Stimulated activated CD8-positive, alpha-beta memory T cell treated with anti-CD3 and anti-CD28 coated beads, Interleukin-15, amount 100 ng/mL, for 48 hours (primary cell): ENCODE data around the gene TTC34.

ENCODE experiments used
- DNase-seq, 2 donors: peaks; one replicate each; pipeline ENCODE4 v3.0.0-alpha.2; 2020; ENCODE audit warnings: low read depth in 2 of 2

The TTC34 gene

DNA sequence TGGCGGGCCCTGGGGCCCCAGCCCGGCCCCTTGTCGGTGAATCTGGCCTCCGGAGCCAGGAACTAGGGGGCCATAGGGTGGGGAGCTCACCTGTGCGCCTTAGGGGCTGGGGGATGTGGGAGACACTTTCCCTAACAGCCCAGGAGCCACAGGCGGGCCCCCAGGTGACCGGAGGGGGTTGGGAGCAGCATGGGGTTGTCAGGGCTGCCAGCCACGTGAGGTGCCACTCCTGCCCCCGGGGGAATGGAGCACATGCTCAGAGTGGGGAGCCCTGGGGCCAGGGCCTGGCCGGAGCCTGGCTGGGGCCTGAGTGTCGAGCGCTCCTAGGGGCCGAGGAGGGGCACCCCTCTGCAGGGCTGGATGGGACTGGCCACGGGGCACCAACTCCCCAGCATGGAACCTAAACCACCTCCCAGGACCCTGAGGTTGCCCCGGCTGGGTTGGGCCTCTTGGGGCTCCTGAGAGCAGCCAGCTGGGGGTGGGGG lies 195.1 kb downstream of the TTC34 start:
- DNase-seq: no peak

GRCh38 chr1:2605509-2606395 lies 195.7 kb downstream of the TTC34 start:
- no peak for DNase-seq

GRCh38 chr1:2604844-2605508 lies 196.5 kb downstream of the TTC34 start:
- no peak for DNase-seq

GRCh38 chr1:2604156-2604843 lies 197.2 kb downstream of the TTC34 start:
- no peak for DNase-seq

DNA sequence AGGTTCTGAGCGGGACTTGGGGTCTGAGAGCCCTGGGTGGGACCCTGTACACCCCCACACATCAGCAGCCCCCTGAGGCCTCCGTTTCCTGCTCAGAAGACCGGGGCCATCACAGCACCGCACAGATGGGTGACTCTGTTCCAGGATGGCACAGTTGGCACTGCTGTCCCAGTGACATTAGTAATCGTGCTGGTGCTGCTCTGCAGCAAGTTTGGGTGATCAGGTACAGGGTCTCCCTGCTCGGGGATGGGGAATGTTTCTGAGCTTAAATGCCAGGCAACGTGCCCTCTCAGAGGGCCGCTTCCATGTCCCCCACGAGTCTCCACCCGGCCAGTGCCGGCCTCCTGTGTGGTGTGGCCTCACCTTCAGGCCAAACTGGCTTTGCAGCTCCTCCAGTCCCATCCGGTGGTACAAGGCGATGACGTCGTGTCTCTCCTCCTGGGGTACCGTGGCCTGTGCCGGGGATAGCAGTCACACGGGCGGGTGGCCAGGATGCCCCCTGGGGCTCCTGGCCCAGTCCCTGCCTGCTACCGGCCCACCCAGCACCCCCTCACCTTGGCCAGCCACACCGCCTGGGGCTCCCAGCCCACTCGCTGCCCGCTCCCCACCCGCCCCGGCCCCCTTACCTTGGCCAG lies 197.9 kb downstream of the TTC34 start:
- DNase-seq: no peak

GRCh38 chr1:2602866-2603520 lies 198.5 kb downstream of the TTC34 start:
- DNase-seq: no peak

DNA sequence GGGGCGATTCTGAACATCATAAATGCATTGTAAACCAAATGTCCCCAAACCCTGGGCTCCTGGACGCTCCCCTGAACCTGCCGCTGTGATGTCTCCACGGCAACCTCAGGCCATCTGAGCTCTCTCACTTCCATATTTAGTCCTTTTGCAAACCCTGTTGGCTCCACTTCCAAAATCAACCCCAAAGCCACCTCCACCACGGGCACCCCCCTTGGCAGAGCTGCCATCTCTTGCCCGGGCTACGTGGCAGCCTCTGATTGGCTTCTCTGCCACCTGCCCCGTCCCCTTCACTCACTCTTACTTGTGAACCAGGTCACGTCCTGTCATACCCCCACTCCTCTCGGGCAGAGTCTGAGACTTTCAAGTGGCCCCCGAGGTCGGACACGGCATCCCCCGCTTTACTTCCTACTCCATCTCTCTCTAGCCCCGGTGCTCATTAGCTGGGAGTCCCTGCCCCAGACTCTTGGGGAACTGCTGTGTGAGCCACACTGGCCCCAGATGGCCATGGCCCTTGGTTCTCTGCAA lies 199.1 kb downstream of the TTC34 start:
- DNase-seq: no peak

- no peak for DNase-seq
Observed at GRCh38 chr1:2601721-2602303, 199.7 kb downstream of the TTC34 start.

DNA sequence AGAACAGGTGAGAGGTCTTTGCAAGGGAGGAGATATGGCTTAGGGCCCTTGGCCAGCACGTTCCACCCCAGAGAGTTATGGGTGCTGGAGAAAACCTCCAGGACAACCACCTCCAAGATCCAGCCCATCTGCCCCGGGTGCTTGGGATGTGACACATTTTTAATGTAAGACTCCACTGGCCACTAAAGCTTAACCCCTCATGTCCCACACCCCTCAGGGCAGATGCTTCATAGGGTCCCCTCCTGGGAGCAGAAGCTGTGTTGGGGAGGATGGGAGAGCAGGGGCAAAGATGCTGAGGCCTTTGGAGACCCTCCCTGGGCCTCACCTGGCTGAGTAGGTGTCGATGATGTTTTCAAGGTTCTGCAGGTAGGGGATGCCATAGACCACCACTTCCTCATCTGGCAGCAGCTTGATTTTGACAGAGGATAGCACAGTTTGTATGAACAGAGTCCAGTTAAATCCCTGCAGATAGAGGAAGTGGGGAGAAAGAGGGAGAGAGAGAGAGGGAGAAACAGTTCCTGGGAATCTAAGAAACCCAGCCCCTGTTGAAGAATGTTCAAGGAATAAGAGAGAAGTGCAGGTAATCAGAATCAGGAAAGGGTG lies 203.1 kb downstream of the TTC34 start:
- DNase-seq: no peak

DNA sequence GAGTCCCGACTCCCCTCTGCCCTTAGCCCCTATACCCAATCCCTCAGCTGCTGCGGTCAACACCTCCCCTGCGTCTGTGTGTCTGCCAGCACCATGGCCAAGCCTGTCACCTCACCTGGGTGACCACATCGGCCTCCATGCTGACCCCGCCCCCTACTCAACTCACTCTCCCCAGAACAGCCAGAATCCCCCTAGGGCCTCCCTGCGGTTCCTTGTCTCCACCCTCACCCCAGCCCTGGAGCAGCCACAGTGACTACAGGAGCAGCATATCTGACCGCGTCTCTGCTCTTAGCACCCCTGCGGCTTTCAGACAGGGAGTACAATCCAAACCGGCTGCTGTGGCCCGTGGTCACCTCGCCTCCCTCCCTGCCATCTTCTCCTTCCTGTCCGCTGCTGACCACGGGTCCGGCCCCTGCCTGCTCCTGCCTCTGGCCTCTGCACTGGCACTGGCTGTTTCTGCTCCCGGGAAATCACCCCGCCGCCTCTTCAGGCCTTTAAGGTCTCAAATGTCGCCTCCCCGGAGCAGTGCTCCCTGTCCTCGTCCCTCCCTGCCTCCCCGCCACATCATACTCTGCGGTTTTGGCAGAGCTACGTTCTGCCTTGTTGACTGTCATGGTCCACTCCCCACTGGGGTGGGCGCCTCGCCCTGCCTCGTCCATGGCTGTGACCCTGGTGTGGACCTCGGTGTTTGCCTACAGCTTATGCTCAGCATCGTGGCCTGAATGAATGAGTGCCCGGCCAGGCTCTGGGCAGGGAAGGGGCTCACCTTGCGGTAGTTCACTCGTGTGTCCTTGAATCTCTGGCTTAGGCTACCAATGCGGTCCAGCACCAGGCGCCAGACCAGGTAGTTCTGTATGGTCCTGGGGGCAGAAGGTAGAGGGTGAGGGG lies 203.8 kb downstream of the TTC34 start:
- DNase-seq: no peak

GRCh38 chr1:2596530-2597333 lies 204.8 kb downstream of the TTC34 start:
- no peak for DNase-seq

DNA sequence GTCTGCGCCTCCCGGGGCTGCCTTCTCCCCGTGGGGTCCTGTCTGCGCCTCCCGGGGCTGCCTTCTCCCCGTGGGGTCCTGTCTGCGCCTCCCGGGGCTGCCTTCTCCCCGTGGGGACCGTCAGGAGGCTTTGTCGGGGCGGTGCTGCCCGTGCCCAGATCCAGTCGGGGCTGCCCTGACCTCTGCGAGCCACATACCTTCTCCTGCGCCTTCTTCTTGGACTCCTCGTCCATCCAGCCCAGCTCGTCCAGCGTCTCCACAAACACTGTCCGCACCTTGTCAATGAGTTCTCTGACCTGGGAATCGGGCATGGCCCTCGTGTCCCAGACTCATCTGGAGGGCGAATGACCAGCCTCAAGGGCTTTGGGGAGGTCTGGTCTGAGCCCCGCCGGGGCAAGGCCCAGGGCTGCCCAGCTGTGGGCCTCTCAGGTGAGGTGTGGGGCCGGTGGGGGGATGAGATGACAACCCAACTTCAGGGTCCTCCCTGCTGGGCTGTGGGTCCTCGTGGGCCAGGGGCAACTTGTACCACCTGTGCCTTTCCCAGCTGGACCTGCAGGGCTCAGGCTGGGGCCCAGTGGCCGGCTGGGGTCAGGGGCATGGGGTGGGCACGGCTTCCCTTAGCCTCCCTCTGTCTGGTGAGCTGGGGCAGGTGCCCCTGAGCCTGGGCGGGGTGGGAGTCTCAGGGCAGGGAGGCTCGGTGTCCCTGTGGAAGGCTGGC lies 205.5 kb downstream of the TTC34 start:
- no peak for DNase-seq

DNA sequence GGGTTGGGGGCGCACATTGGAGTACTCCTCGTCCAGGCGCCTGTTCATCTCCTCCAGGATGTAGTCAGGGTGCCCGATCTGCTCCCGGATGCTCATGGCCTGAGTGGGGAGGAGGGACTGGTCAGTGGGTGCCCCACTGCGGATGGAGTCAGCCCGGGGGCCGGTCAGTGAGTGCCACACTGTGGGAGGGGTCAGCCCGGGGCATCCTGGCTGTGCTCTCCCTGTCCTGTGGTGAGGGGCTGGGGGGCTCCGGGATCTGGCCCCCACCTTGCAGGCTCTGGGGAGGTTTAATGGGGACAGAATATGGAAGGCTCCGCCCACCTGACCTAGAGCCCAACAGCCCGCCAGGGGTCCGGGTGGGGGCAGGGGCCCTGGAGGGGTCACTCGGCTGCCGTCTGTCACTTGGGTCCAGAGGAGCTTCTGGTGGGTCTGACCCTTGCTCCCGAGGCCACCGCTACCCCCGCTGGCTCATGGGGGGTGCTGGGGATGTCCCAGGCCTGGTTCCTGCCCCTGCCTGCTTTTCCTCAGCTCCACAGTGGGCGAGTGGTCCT lies 206.2 kb downstream of the TTC34 start:
- DNase-seq: no peak

- no peak for DNase-seq
Observed at GRCh38 chr1:2594641-2595131, 206.8 kb downstream of the TTC34 start.

DNA sequence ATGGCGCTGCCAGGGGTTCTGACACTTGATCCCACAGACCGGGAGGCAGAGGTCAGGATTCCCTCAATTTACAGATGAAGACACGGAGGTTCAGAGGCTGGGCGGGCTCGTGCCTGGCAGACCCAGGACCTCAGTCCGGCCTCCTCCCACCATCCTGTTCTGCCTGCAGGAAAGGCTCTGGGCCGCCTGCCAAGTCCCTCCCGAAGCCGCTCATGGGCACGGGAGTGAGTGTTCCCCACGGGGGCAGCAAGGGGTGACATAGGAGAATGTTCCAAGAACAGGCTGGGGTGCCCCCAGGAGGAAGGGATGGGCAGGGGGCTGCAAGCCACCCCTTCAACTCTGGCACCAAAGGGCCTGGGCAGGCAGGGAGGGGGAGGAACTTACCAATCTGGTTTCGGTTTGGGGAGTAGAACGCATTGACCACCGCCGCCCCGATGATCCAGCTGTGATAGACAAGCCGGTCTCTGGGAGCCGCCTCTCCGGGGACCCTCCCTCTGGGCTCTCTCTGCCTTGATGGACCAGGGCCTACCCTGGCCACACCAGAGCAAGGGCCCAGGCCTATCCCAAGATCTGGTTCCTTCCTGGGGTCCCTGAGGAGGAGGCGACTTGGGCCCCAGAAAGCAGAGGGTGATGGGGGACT lies 207.4 kb downstream of the TTC34 start:
- no peak for DNase-seq

DNA sequence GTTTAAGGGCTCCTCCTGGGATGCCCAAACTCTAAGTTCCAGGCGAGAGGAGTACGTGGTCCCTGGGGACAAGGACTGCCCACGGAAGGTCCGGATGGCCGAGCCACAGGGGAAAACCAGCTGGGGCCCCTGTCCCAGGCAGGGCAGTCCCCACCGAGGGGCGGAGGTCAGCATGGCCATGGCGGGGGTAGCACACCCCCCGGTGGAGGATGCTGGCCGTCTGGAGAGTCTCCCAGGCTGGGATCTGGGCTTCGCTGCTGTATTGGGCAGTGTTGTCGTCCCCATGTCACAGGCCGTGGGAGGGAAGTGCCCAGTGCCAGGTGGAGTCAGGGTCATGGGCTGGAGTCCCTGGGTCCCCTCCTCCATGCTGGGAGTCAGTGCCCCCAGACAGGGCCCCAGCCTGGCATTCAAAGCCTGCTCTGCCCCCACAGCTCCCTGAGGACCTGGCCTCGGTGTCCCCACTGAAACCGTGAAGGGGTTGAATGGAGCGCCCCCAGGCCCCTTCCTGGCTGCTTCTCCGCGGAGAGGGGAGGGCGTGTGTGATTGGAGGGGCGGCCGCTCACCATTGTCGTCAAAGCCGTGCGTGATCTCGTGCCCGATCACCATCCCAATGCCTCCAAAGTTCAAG lies 208.1 kb downstream of the TTC34 start:
- DNase-seq: no peak
